Neural cell (in vitro differentiated cells): ENCODE measurements around the gene HSBP1L1. TPM values are rescaled to one million over a fixed set of nuclear protein-coding genes. Genes with fewer than 3 reads are reported as not detected.

Experiments used
- H2AFZ ChIP-seq: fragments of 200-600, 300-800 bp; sonication (generic), shearing (Covaris generic); 2 replicates; pipeline ENCODE4 v1.6.0; 2014; ENCODE audit warnings: low read depth, mild to moderate bottlenecking, antibody characterized with exemption, low read length, moderate library complexity
- H3F3A ChIP-seq: fragments of 200-600 bp; shearing (Covaris generic); 2 replicates; pipeline ENCODE4 v1.6.1; 2016; ENCODE audit warnings: mild to moderate bottlenecking, moderate library complexity, mixed read lengths, antibody characterized with exemption, low read length; ENCODE audit not compliant: insufficient read depth, poor library complexity, severe bottlenecking
- H3K27ac ChIP-seq: fragments of 200-600, 300-800 bp; sonication (generic), shearing (Covaris generic); 2 replicates; pipeline ENCODE4 v1.5.1; 2014; ENCODE audit warnings: mild to moderate bottlenecking, low read length, moderate library complexity
- H3K27me3 ChIP-seq: fragments of 300-800, 200-600 bp; sonication (generic), shearing (Covaris generic); 2 replicates; pipeline ENCODE4 v1.6.0; 2014; ENCODE audit warnings: mild to moderate bottlenecking, low read depth, low read length, moderate library complexity; ENCODE audit not compliant: insufficient read depth
- H3K36me3 ChIP-seq: fragments of 300-800, 200-600 bp; sonication (generic), shearing (Covaris generic); 2 replicates; pipeline ENCODE4 v1.5.1; 2014; ENCODE audit warnings: mild to moderate bottlenecking, antibody characterized with exemption, low read length, moderate library complexity; ENCODE audit not compliant: insufficient read depth
- H3K4me2 ChIP-seq: fragments of 300-800, 200-600 bp; sonication (generic), shearing (Covaris generic); 2 replicates; pipeline ENCODE4 v1.6.0; 2014; ENCODE audit warnings: mild to moderate bottlenecking, low read length
- H3K4me3 ChIP-seq: fragments of 300-800, 200-600 bp; sonication (generic), shearing (Covaris generic); 2 replicates; pipeline ENCODE4 v1.5.1; 2014; ENCODE audit warnings: mild to moderate bottlenecking, low read length, moderate library complexity
- H3K79me2 ChIP-seq: fragments of 200-600 bp; shearing (Covaris generic); replicated peaks from 2 replicates; pipeline ENCODE4 v1.6.0; 2014; ENCODE audit warnings: mild to moderate bottlenecking, low read length, moderate library complexity; ENCODE audit not compliant: insufficient read depth
- H3K9ac ChIP-seq: fragments of 300-800, 200-600 bp; sonication (generic), shearing (Covaris generic); 2 replicates; pipeline ENCODE4 v1.6.1; 2016; ENCODE audit warnings: mild to moderate bottlenecking, low read length, mixed read lengths
- H3K9me2 ChIP-seq: fragments of 200-600 bp; shearing (Covaris generic); 2 replicates; pipeline ENCODE4 v1.6.1; 2016; ENCODE audit warnings: mild to moderate bottlenecking, low read length, mixed read lengths; ENCODE audit not compliant: insufficient read depth
- H3K9me3 ChIP-seq: fragments of 200-600, 300-800 bp; sonication (generic), shearing (Covaris generic); 2 replicates; pipeline ENCODE4 v1.6.1; 2016; ENCODE audit warnings: mild to moderate bottlenecking, mixed run types, low read length, moderate library complexity, mixed read lengths
- H4K20me1 ChIP-seq: fragments of 200-600 bp; shearing (Covaris generic); 2 replicates; pipeline ENCODE4 v1.6.1; 2016; ENCODE audit warnings: mild to moderate bottlenecking, mixed run types; ENCODE audit not compliant: insufficient read depth
- EP300 ChIP-seq: fragments of 450-650 bp; conservative IDR thresholded peaks from 2 replicates; pipeline ENCODE4 v1.6.1; 2014; ENCODE audit warnings: antibody characterized with exemption, mild to moderate bottlenecking, moderate library complexity; ENCODE audit not compliant: poor library complexity, severe bottlenecking
- EZH2 ChIP-seq: fragments of 200-600, 300-800 bp; shearing (Covaris generic), sonication (generic); IDR thresholded peaks from 2 replicates; pipeline ENCODE4 v1.6.1; 2014; ENCODE audit warnings: antibody characterized with exemption, low read length, borderline replicate concordance, mild to moderate bottlenecking; ENCODE audit not compliant: insufficient read depth, poor library complexity, severe bottlenecking
- MXI1 ChIP-seq: fragments of 450-650 bp; conservative IDR thresholded peaks from 2 replicates; pipeline ENCODE4 v1.6.1; 2014; ENCODE audit warnings: antibody characterized with exemption, mild to moderate bottlenecking; ENCODE audit not compliant: poor library complexity, severe bottlenecking
- RAD21 ChIP-seq: fragments of 450-650 bp; conservative IDR thresholded peaks from 2 replicates; pipeline ENCODE4 v1.6.1; 2014; ENCODE audit warnings: antibody characterized with exemption, mild to moderate bottlenecking, moderate library complexity
- SMC3 ChIP-seq: fragments of 450-650 bp; conservative IDR thresholded peaks from 2 replicates; pipeline ENCODE4 v1.6.1; 2014; ENCODE audit warnings: antibody characterized with exemption, mild to moderate bottlenecking, moderate library complexity; ENCODE audit not compliant: poor library complexity
- TAF1 ChIP-seq: IDR thresholded peaks from 2 replicates; pipeline ENCODE4 v1.6.1; 2012; ENCODE audit warnings: low read depth
- polyA plus RNA-seq: library from polyadenylated mRNA; depleted of rRNA; stranded (reverse); fragments of >200 nt; gene quantifications from 2 replicates; pipeline ENCODE4 v1.2.3, GENCODE V29; 2014
- TF ChIP-seq, protein P1 (sequence below): IDR thresholded peaks from 2 replicates; pipeline ENCODE4 v1.6.1; 2012; ENCODE audit warnings: borderline replicate concordance
- TF ChIP-seq, protein P2 (sequence below): fragments of 450-650 bp; IDR thresholded peaks from 2 replicates; pipeline ENCODE4 v1.5.1; 2014; ENCODE audit warnings: antibody characterized with exemption, mild to moderate bottlenecking, moderate library complexity; ENCODE audit not compliant: poor library complexity, severe bottlenecking

HSBP1L1 gene
- polyA plus RNA-seq, 1 donor from 2014 or later, result 0.84 TPM

DNA sequence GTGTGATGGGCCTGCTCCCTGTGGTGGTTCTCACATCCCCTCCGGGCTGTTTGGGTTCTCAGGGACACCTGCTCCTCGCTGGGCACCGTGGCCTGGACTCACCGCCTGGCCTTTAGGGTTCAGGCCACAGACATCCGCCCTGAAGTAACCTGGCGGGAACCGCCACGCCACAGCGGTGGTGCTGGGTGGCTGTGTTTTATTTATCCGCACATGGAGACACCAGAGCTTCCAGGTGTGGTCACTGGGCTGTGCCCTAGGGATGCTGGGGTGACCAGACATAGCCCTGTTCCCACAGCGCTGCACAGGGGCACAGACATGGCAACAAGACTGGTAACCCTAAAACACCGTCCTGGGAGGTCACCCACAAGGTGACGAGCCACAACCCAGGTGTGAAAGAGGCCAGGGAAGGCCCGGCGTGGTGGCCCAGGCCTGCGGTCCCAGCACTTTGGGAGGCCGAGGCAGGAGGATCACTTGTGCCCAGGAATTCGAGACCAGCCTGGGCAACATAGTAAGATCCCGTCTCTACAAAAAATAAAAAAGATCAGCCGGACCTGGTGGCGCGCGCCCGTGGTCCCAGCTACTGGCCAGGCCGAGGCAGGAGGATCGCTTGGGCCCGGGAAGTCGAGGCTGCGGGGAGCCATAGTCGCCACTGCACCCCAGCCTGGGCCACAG is 649 bp upstream of the HSBP1L1 start:
- Histone ChIP-seq H3F3A (no peaks in the 10 kb centered on the region), H4K20me1 (no peaks in the 10 kb centered on the region), H3K4me3 (peak overlapping the region; percentile 63), H3K9ac (peak overlapping the region; percentile 51), H3K27ac (no peak overlapping the region), H3K27me3 (no peaks in the 10 kb centered on the region), H3K9me3 (no peaks in the 10 kb centered on the region), H3K36me3 (no peaks in the 10 kb centered on the region), H3K79me2 (no peaks in the 10 kb centered on the region), H3K4me2 (no peak overlapping the region), H3K9me2 (no peaks in the 10 kb centered on the region), H2AFZ (peak overlapping the region; percentile 27)
- TF ChIP-seq, protein P1, sequence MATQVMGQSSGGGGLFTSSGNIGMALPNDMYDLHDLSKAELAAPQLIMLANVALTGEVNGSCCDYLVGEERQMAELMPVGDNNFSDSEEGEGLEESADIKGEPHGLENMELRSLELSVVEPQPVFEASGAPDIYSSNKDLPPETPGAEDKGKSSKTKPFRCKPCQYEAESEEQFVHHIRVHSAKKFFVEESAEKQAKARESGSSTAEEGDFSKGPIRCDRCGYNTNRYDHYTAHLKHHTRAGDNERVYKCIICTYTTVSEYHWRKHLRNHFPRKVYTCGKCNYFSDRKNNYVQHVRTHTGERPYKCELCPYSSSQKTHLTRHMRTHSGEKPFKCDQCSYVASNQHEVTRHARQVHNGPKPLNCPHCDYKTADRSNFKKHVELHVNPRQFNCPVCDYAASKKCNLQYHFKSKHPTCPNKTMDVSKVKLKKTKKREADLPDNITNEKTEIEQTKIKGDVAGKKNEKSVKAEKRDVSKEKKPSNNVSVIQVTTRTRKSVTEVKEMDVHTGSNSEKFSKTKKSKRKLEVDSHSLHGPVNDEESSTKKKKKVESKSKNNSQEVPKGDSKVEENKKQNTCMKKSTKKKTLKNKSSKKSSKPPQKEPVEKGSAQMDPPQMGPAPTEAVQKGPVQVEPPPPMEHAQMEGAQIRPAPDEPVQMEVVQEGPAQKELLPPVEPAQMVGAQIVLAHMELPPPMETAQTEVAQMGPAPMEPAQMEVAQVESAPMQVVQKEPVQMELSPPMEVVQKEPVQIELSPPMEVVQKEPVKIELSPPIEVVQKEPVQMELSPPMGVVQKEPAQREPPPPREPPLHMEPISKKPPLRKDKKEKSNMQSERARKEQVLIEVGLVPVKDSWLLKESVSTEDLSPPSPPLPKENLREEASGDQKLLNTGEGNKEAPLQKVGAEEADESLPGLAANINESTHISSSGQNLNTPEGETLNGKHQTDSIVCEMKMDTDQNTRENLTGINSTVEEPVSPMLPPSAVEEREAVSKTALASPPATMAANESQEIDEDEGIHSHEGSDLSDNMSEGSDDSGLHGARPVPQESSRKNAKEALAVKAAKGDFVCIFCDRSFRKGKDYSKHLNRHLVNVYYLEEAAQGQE, result no peak
- TF ChIP-seq EP300 (no peak), SMC3 (no peak), RAD21 (no peak), EZH2 (no peak)
- TF ChIP-seq, protein P2, sequence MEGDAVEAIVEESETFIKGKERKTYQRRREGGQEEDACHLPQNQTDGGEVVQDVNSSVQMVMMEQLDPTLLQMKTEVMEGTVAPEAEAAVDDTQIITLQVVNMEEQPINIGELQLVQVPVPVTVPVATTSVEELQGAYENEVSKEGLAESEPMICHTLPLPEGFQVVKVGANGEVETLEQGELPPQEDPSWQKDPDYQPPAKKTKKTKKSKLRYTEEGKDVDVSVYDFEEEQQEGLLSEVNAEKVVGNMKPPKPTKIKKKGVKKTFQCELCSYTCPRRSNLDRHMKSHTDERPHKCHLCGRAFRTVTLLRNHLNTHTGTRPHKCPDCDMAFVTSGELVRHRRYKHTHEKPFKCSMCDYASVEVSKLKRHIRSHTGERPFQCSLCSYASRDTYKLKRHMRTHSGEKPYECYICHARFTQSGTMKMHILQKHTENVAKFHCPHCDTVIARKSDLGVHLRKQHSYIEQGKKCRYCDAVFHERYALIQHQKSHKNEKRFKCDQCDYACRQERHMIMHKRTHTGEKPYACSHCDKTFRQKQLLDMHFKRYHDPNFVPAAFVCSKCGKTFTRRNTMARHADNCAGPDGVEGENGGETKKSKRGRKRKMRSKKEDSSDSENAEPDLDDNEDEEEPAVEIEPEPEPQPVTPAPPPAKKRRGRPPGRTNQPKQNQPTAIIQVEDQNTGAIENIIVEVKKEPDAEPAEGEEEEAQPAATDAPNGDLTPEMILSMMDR, result no peak

DNA sequence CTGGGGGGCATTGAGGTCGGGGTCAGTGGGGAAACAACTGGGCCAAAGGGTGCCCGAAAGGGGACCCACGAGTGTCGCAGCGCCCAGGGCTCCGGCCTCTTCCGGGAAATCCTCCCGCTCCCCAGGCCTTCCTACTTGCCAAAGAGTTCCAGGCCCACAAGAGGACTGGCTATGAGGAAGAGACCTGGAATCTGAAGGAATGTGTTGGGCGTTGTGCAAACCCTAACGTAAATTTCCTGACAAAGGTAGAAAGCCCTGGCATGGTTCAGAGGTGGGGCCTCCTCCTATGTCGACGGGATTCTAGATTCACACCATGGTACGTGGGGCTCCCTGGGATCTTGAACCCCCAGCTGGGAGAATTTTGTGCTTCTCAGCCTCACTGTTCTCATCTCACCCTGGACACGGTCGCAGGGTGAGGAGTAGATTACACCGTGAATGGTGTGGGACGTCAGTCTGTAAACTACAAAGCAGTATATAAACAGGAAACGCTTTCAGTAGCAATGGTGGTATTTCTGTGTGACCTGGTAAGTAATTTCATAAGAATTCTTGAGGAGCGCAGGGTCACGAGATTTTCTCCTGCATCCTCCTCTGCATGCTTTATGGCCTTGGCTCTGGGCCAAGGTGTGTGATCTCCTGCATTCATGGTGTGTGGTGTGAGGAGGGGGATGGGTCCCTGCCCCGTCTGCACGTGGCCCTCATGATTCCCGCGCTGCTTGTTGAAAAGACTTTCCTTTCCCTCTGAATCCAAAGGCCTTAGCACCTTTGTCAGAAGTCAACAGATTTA is 868 bp downstream of the HSBP1L1 start:
- H3K27me3 ChIP-seq, result no peaks in the 10 kb centered on the region
- H3K9me3 ChIP-seq, result no peaks in the 10 kb centered on the region
- H3K36me3 ChIP-seq, result no peaks in the 10 kb centered on the region
- H3F3A ChIP-seq, result no peaks in the 10 kb centered on the region
- H3K9me2 ChIP-seq, result no peaks in the 10 kb centered on the region
- H4K20me1 ChIP-seq, result no peaks in the 10 kb centered on the region
- TF ChIP-seq EZH2 (no peak), MXI1 (no peak), EP300 (no peak), RAD21 (no peak), SMC3 (no peak), TAF1 (no peak)
- TF ChIP-seq, protein P2, result no peak
- no peak overlapping the region for H3K27ac ChIP-seq
- H3K4me3 ChIP-seq, result peak overlapping the region; percentile 63
- no peaks in the 10 kb centered on the region for H3K79me2 ChIP-seq
- no peak overlapping the region for H3K9ac ChIP-seq
- no peak overlapping the region for H2AFZ ChIP-seq
- H3K4me2 ChIP-seq, result no peak overlapping the region
